ENCODE data around the gene TMEM98.

DNA sequence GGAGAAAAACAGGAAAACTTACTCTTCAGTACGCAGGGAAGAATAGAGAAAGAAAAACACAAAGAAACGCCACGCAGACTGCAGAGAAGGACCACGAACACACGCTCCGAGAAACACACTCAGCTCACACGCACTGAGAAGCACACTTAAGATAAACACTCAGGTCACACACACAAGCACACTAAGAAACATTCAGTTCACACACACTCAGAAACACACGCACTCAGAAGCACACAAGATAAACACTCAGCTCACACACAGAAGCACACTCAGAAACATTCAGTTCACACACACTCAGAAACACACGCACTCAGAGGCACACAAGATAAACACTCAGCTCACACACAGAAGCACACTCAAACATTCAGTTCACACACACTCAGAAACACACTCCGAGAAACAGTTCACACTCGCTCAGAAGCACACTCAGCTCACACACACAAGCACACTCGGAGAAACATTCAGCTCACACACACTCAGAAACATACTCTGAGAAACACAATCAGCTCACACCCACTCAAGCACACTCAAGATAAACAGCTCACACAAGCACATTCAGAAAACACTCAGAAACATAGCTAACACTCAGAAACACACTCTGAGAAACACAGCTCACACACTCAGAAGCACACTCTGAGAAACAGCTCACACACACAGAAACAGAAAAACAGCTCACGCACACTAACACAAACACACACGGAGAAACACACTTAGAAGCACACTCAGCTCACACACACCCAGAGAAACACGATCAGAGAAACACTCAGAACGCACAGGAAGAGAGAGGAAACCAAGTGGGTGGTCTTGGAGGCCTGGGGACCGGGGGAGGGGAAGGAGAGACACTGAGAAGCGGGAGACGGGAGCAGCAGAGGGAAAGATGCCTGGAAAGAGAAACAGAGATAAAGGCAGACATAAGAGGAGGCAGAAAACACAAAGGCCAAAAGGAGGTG, 908 bp downstream of the TMEM98 start:
- TF ChIP-seq POLR2A (IDR thresholded peaks at IDR 0.05) = no peak
- TF ChIP-seq, protein P1, sequence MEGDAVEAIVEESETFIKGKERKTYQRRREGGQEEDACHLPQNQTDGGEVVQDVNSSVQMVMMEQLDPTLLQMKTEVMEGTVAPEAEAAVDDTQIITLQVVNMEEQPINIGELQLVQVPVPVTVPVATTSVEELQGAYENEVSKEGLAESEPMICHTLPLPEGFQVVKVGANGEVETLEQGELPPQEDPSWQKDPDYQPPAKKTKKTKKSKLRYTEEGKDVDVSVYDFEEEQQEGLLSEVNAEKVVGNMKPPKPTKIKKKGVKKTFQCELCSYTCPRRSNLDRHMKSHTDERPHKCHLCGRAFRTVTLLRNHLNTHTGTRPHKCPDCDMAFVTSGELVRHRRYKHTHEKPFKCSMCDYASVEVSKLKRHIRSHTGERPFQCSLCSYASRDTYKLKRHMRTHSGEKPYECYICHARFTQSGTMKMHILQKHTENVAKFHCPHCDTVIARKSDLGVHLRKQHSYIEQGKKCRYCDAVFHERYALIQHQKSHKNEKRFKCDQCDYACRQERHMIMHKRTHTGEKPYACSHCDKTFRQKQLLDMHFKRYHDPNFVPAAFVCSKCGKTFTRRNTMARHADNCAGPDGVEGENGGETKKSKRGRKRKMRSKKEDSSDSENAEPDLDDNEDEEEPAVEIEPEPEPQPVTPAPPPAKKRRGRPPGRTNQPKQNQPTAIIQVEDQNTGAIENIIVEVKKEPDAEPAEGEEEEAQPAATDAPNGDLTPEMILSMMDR (IDR thresholded peaks at IDR 0.05 in 4 of 5, conservative IDR thresholded peaks at IDR 0.05 in 1 of 5) = no peak

Data from gastrocnemius medialis (tissue), 4 donors.